Kidney (tissue), 14 donors: ENCODE data around the gene ASIP. TPM values are rescaled to one million over a fixed set of nuclear protein-coding genes. Genes with fewer than 3 reads are reported as not detected.
"Not testable (repeated sequence)": the region's sequence is repeated elsewhere in the genome, so short reads cannot be mapped to it uniquely, and the experiment has no call there.

Source experiments
- DNase-seq, 5 donors: peaks; one replicate each; pipeline ENCODE4 v3.0.0-alpha.2; 2013 to 2020
- FAIRE-seq: peaks from 2 replicates; lab custom pipeline; 2012; peaks lifted over from hg19 to GRCh38; lab: Jason Lieb, UNC
- H3K27ac ChIP-seq, 2 donors: one replicate each; pipeline ENCODE4 v1.7.0; 2013; ENCODE audit warnings: low read depth in 2 of 2, low read length in 2 of 2, inconsistent platforms in 1 of 2
- H3K27me3 ChIP-seq: one replicate; pipeline ENCODE4 v1.7.1; 2013; ENCODE audit warnings: low read length, inconsistent platforms; ENCODE audit not compliant: control insufficient read depth, insufficient read depth
- H3K36me3 ChIP-seq, 3 donors: one replicate each; pipeline versions ENCODE4 v1.7.0 to v1.7.1; 2013; ENCODE audit warnings: low read length in 3 of 3, control low read depth in 1 of 3, inconsistent platforms in 1 of 3; ENCODE audit not compliant: insufficient read depth in 3 of 3, control insufficient read depth in 2 of 3
- H3K4me1 ChIP-seq, 3 donors: one replicate each; pipeline versions ENCODE4 v1.7.0 to v1.7.1; 2013; ENCODE audit warnings: low read length in 3 of 3, inconsistent platforms in 1 of 3, low read depth in 1 of 3; ENCODE audit not compliant: control insufficient read depth in 2 of 3, insufficient read depth in 2 of 3
- H3K4me3 ChIP-seq, 3 donors: one replicate each; pipeline versions ENCODE4 v1.7.0 to v1.8.1; 2013; ENCODE audit warnings: low read length in 3 of 3, control low read depth in 1 of 3, inconsistent platforms in 1 of 3
- H3K9ac ChIP-seq, 3 donors: one replicate each; pipeline versions ENCODE4 v1.7.0 to v1.7.1; 2013; ENCODE audit warnings: low read length in 3 of 3, control low read depth in 1 of 3, inconsistent platforms in 1 of 3
- H3K9me3 ChIP-seq, 3 donors: one replicate each; pipeline versions ENCODE4 v1.7.0 to v1.7.1; 2013; ENCODE audit warnings: low read length in 3 of 3, control low read depth in 1 of 3, inconsistent platforms in 1 of 3; ENCODE audit not compliant: control insufficient read depth in 2 of 3, insufficient read depth in 1 of 3
- intact Hi-C: fragments of 100-400 bp; cut with DNase I; formaldehyde crosslinking; loops from one replicate; pipeline ENCODE4 v1.11.1; 2022
- polyA plus RNA-seq: library from polyadenylated mRNA; stranded (reverse); fragments of 350-450 nt; fragmentation: Illumina TruSeq; extraction: RNeasy Lipid Tissue Mini Kit (QIAGEN cat#74804); gene quantifications from one replicate; pipeline ENCODE4 v1.2.3, GENCODE V29; 2014; ENCODE audit warnings: low read depth, low replicate concordance; ENCODE audit not compliant: insufficient read depth
- total RNA-seq: library from RNA; stranded (reverse); fragmentation: NEBNext Ultra II Directional; extraction: Animal tissue kit (Norgen Biotek cat#: 25700); gene quantifications from one replicate; pipeline ENCODE4 v1.2.1, GENCODE V29; 2021
- TF ChIP-seq, protein P1 (sequence below): IDR thresholded peaks from 3 replicates; pipeline ENCODE4 v1.5.1; 2012; ENCODE audit warnings: mild to moderate bottlenecking, moderate library complexity, borderline replicate concordance; ENCODE audit not compliant: insufficient read depth; ENCODE audit errors: extremely low read depth
- donor health status: control.
- donor health status: control.
- donor health status: control.
- donor health status: control.
- donor health status: control.
- donor health status: DM: yes; HTN: yes; CAD: no.
- donor health status: Normal renal cell carcinoma (clear cell type).

Gene ASIP
- total and polyA plus RNA-seq, 2 donors from 2014 or later: 0.84 TPM; not detected in 1

DNA sequence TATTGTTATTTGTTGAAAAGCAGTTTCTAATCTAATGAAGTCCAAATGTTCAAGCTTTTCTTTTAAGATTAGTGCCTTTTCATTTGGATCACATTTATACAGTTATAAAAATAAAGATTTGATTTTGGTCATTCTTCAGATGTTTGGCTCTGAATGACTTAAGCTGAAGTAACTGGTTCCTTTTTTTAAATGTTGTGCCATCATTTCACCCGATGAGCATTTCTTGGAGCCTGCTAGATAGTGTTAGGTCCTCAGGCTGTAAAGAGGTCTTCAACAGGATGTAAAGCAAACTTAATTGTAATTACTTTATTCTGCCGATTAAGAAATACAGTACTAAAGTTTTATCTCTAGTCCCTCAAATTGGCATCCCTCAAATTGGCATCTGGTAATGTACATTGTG lies 41.2 kb upstream of the ASIP start:
- H3K27me3 ChIP-seq: no peaks in the 10 kb centered on the region
- DNase-seq (no peak), FAIRE-seq (no peak)
- H3K4me3 ChIP-seq: no peak overlapping the region
- H3K4me1 ChIP-seq: no peaks in the 10 kb centered on the region
- intact Hi-C loops: no loop called here
- TF ChIP-seq, protein P1, sequence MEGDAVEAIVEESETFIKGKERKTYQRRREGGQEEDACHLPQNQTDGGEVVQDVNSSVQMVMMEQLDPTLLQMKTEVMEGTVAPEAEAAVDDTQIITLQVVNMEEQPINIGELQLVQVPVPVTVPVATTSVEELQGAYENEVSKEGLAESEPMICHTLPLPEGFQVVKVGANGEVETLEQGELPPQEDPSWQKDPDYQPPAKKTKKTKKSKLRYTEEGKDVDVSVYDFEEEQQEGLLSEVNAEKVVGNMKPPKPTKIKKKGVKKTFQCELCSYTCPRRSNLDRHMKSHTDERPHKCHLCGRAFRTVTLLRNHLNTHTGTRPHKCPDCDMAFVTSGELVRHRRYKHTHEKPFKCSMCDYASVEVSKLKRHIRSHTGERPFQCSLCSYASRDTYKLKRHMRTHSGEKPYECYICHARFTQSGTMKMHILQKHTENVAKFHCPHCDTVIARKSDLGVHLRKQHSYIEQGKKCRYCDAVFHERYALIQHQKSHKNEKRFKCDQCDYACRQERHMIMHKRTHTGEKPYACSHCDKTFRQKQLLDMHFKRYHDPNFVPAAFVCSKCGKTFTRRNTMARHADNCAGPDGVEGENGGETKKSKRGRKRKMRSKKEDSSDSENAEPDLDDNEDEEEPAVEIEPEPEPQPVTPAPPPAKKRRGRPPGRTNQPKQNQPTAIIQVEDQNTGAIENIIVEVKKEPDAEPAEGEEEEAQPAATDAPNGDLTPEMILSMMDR: no peak
- H3K9ac ChIP-seq: no peak overlapping the region
- no peak overlapping the region for H3K27ac ChIP-seq
- H3K36me3 ChIP-seq: no peaks in the 10 kb centered on the region
- no peaks in the 10 kb centered on the region for H3K9me3 ChIP-seq

DNA sequence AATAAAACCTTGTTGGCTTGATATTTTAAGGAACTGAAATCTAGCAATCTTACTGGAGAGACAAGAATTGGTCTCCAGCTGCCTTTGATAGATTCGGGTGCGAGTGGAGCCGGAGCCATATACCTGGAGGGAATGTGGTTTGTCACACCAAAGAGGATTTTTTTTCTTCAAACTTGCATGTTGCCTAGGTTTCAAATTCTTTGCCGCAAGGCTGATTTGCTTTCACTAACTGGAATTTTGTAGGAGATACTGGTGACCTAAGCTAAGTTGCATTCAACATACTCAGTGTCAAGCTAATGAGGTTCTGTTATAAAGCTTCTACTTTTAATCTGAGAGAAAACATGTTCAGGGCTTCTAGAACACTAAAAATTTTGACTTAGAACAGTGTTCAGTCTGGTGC lies 39.7 kb upstream of the ASIP start:
- intact Hi-C loops: no loop called here
- no peak for FAIRE-seq

DNA sequence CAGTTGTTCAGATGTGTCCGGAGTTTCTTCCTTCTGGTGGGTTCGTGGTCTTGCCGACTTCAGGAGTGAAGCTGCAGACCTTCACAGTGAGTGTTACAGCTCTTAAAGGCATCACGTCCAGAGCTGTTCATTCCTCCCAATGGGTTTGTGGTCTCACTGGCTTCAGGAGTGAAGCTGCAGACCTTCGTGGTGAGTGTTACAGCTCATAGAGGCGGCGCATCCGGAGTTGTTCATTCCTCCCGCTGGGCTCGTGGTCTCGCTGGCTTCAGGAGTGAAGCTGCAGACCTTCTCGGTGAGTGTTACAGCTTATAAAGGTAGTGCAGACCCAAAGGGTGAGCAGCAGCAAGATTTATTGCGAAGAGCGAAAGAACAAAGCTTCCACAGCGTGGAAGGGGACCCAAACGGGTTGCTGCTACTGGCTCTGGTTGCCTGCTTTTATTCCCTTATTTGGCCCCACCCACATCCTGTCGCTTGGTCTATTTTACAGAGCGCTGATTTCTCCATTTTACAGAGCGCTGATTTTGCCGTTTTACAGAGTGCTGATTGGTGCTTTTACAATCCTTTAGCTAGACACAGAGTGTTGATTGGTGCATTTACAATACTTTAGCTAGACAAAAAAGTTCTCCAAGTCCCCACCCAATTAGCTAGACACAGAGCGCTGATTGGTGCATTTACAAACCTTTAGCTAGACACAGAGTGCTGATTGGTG lies 35.9 kb upstream of the ASIP start:
- H3K27ac ChIP-seq, H3K9me3 ChIP-seq, H3K4me1 ChIP-seq, DNase-seq, H3K27me3 ChIP-seq, H3K9ac ChIP-seq, intact Hi-C loops, H3K36me3 ChIP-seq, H3K4me3 ChIP-seq, FAIRE-seq: not testable (repeated sequence)

More for the DNA sequence above, 39.7 kb upstream of the ASIP start:
- TF ChIP-seq, protein P1: no peak
- H3K4me3 ChIP-seq: no peak overlapping the region
- no peaks in the 10 kb centered on the region for H3K36me3 ChIP-seq
- no peaks in the 10 kb centered on the region for H3K4me1 ChIP-seq
- no peak overlapping the region for H3K27ac ChIP-seq
- no peaks in the 10 kb centered on the region for H3K9me3 ChIP-seq
- no peak for DNase-seq
- H3K27me3 ChIP-seq: no peaks in the 10 kb centered on the region
- no peak overlapping the region for H3K9ac ChIP-seq

DNA sequence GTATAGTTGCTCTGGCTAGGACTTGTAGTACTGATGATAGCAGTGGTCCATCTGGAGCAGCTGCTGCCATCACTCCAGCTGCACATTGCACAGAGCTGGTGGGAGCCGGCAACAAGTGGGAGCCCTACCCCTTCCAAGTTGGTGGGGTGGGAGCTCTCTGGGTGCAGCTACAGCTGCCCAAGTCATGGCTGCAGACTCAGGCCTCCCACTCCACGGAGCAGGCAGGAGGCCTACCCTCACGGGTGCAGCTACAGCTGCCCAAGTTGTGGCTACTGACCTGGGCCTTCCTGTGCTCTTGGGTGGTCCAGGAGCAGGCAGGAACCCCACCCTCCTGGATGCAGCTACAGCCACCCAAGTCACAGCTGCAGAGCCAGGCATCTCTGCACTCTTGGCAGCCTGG lies 32.1 kb upstream of the ASIP start:
- Histone ChIP-seq H3K9ac (no peak overlapping the region), H3K27me3 (no peaks in the 10 kb centered on the region), H3K27ac (no peak overlapping the region), H3K9me3 (peaks cover 0 to 6% (median 2%) of the 10 kb centered on the region in 3 donors), H3K4me3 (no peak overlapping the region), H3K36me3 (no peaks in the 10 kb centered on the region), H3K4me1 (no peaks in the 10 kb centered on the region)
- intact Hi-C loops: no loop called here
- TF ChIP-seq, protein P1: no peak
- DNase-seq (peak in 1 of 5 donors; percentile 24), FAIRE-seq (no peak)
